Mammary epithelial cell (primary cell): ENCODE data around the gene USP48.

Source experiments
- EZH2 ChIP-seq: IDR thresholded peaks from 2 replicates; pipeline ENCODE4 v1.6.1; 2012; ENCODE audit warnings: low read length, inconsistent platforms, borderline replicate concordance
- TF ChIP-seq, protein P1 (sequence below), 2 donors: IDR thresholded peaks in 1 of 2; conservative IDR thresholded peaks in 1 of 2; 2 replicates each; pipeline ENCODE4 v1.5.1; 2011 to 2012; ENCODE audit warnings: inconsistent platforms in 2 of 2, low read length in 2 of 2, mild to moderate bottlenecking in 2 of 2, control low read depth in 1 of 2, low read depth in 1 of 2; ENCODE audit not compliant: insufficient read depth in 1 of 2; ENCODE audit errors: extremely low read depth in 1 of 2

- TF ChIP-seq, protein P1, sequence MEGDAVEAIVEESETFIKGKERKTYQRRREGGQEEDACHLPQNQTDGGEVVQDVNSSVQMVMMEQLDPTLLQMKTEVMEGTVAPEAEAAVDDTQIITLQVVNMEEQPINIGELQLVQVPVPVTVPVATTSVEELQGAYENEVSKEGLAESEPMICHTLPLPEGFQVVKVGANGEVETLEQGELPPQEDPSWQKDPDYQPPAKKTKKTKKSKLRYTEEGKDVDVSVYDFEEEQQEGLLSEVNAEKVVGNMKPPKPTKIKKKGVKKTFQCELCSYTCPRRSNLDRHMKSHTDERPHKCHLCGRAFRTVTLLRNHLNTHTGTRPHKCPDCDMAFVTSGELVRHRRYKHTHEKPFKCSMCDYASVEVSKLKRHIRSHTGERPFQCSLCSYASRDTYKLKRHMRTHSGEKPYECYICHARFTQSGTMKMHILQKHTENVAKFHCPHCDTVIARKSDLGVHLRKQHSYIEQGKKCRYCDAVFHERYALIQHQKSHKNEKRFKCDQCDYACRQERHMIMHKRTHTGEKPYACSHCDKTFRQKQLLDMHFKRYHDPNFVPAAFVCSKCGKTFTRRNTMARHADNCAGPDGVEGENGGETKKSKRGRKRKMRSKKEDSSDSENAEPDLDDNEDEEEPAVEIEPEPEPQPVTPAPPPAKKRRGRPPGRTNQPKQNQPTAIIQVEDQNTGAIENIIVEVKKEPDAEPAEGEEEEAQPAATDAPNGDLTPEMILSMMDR (conservative IDR thresholded peaks at IDR 0.05 in 1 of 2, IDR thresholded peaks at IDR 0.05 in 1 of 2; ENCODE audit: extremely low read depth in 1 of 2, insufficient read depth in 1 of 2, low read depth in 1 of 2, low read length in 2 of 2): no peak
- no peak for TF ChIP-seq EZH2
Observed at GRCh38 chr1:21815724-21816321, 32.9 kb upstream of the USP48 start.
